NCI-H2196 (cell line): Measurements from ENCODE around the gene NUCB1.
"Not testable (repeated sequence)": the region's sequence is repeated elsewhere in the genome, so short reads cannot be mapped to it uniquely, and the experiment has no call there.

ENCODE experiments used
- DNase-seq: peaks from one replicate; lab custom pipeline; 2025; ENCODE audit not compliant: unreplicated experiment; lab: John Stamatoyannopoulos, UW

The NUCB1 gene

DNA sequence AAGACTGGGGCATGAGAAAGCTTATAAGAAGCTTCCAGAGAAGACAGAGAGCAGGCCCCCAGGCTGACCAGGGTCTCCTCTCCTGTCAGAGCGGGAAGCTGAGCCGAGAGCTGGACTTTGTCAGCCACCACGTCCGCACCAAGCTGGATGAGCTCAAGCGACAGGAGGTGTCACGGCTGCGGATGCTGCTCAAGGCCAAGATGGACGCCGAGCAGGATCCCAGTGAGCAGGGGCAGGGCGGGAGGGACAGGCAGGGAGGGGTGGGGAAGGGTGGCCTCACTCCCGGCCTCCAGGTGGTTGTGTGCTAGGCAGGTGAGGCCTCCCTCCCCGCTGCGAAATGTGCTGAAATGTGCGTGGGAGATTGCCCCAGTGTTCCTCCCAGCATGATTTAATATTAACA lies 5.6 kb downstream of the NUCB1 start:
- no peak for DNase-seq

DNA sequence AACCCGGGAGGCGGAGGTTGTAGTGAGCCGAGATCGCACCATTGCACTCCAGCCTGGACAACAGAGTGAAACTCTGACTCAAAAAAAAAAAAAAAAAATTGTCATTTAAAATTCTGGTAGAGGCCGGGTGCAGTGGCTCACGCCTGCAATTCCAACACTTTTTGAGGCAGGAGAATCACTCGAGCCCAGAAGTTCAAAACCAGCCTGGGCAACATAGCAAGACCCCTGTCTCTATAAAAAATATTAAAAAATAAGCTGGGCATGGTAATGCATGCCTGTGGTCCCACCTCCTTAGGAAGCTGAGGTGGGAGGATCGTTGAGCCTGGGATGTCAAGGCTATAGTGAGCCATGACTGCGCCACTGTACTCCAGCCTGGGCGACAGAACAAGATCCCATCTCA lies 6.2 kb downstream of the NUCB1 start:
- DNase-seq: no peak

DNA sequence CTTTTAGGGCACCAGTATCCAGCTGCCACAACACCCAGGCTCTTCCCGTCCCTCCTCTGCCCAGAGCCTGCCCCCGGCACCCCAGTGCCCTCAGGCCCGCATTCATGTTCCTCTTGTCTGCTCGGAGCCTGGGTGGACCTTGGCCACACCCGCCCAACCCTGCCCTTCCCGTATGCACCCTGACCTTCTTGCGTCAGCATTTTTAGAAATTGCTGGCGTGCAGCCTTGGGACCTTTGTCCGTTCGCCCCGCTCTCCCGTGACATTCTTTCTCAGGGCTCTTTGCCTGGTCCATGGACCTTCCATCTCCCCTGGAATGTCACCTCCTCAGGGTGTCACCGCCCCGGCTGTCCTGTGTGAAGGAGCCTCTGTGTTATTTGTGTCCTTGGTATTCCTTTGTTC lies 7.6 kb downstream of the NUCB1 start:
- DNase-seq: no peak

DNA sequence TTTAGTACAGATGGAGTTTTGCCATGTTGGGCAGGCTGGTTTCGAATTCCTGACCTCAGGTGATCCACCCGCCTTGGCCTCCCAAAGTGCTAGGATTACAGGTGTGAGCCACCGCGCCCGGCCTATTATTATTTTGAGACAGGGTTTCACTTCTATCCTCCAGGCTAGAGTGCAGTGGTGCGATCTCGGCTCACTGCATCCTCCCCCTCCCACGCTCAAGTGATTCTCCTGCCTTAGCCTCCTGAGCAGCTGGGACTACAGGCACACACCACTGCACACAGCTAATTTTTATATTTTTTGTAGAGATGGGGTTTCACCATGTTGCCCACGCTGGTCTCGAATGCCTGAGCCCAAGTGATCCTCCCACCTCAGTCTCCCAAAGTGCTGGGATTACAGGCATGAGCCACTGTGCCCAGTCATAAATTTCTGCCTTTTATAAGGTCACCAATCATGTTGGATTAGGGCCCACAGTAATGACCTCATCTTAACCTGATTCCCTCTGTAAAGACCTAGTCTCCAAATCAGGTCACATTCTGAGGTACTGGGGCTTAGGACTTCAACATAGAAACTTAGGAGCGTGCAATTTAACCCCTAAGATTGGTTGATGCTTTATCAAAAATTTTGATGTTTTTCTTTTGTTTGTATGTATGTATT lies 9.4 kb downstream of the NUCB1 start:
- DNase-seq: peak; percentile 17

DNA sequence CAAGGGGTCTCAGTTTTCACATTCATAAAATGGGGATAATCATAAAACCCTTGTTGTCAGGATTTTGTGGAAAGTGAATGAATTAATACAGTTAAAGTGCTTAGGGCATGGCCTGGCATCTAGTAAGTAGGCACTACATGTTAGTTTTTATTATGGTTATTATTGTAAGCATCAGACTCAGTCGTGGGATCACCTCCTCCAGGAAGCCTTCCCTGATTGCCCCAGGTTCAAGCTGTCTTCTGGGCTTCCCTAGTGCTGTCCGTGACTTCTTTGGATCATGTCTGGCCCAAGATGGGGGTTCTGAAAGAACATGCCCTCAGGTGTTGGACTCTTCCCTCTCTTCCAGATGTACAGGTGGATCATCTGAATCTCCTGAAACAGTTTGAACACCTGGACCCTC lies 10.7 kb downstream of the NUCB1 start:
- DNase-seq: no peak

DNA sequence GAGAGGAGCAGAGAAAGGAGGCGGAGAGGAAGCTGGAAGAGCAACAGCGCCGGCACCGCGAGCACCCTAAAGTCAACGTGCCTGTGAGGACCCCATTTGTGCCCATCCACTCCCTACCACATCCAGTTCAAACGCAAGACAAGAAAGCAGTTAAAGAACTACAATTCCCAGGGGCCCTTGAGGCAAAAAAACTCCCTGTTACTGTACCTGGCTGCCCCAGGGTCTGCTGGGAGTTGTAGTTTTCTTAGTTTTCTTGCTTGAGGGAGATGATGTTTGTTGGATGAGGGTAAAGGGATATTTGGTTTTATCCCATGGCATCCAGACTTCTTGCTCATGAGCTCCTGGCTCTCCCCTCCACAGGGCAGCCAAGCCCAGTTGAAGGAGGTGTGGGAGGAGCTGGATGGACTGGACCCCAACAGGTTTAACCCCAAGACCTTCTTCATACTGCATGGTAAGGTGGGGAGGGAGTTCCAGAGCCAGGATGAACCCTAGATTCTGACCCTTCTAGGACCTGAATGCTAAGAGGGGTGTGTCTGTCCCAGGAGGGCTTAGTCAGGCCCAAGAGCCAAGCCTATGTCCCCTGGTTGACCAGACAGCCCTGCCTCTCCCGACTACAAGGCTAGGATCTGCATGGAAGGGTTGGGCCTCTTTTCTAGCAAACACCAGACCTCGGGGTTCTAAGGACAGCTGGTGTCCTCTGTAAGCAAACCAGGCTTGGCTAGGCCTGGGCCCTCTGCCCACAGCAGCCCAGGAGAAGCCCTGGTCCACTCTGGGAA lies 13.2 kb downstream of the NUCB1 start:
- peak; percentile 52 for DNase-seq

DNA sequence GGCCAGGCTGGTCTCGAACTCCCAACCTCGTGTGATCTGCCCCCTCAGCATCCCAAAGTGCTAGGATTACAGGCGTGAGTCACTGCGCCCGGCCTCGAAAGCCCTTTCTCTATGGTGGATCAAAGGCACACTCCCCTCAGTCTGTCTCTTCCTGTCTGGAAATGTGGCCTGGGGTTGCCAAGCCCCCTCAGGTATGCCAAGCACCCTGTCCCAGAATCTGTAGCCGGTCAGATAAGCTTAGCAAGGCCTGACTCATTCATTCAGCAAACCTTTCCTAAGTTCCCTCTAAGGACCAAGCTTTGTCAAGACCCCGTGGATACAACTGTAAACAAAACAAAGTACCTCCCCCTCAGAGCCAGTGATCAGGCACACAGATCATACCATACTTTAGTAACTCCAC lies 14.1 kb downstream of the NUCB1 start:
- no peak for DNase-seq

DNA sequence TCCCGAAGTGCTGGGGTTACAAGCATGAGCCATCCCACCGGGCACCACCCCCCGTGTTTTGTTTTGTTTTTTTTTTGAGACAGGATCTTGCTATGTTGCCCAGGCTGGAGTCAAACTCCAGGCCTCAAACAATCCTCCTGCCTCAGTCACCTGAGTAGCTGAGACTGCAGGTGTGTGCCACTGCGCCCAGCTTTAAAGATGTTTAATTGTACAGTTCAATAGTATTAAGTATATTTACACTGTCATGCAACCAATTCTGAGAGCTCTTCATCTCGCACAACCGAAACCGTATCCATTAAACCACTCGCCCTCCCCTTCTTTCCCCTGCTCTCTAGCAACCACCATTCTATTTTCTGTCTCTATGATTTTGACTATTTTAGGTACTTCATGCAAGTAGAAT lies 15.6 kb downstream of the NUCB1 start:
- peak; percentile 77 for DNase-seq

DNA sequence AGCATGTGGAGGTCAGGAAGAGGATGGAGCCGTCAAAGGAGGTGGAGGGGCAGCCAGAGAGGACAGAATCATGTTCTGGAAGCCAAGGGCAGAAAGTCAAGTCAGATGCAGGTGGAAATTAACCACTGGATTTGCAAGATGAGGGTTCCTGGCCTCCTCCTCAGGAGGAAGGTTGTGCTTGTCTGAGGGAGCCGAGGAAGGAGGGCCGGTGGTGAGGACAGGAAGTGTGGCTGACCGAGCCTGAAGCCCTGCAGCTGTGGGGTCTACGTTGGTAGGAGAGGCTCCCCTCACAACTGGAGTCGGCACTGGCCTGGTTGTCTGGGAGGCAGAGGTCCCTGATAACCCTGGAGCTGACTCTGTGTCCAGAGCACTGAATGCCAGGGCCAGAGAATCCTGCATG lies 18.0 kb downstream of the NUCB1 start:
- DNase-seq: no peak

DNA sequence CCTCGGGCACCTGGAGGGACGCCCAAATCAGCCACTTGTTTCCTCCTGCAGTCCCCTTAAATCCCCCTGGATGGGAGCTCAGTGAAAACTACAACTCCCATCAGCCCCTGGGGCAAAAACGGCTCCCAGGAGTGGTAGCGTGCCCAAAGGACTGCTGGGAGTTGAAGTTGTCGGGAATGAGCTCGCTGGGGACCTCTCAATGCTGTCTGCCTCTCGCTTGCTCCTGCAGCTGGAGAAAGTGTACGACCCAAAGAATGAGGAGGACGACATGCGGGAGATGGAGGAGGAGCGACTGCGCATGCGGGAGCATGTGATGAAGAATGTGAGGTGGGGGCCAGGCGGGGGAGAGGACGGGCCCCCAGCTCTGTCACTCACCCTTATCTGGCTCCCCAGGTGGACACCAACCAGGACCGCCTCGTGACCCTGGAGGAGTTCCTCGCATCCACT lies 18.7 kb downstream of the NUCB1 start:
- DNase-seq: peak; percentile 36

DNA sequence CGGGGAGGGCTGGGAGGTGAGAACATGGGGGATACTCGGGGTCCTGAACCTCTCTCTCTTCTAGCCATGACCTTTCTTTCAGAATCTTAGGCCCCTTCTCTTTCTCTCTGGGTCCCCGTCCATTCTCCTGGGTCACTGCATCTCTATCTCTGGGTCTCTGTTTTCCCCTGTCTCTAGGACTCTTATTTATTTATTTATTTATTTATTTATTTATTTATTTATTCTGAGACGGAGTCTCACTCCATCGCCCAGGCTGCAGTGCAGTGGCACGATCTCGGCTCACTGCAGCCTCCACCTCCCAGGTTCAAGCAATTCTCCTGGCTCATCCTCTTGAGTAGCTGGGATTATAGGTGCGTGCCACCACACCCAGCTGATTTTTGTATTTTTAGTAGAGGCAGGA lies 19.2 kb downstream of the NUCB1 start:
- DNase-seq: not testable (repeated sequence)

DNA sequence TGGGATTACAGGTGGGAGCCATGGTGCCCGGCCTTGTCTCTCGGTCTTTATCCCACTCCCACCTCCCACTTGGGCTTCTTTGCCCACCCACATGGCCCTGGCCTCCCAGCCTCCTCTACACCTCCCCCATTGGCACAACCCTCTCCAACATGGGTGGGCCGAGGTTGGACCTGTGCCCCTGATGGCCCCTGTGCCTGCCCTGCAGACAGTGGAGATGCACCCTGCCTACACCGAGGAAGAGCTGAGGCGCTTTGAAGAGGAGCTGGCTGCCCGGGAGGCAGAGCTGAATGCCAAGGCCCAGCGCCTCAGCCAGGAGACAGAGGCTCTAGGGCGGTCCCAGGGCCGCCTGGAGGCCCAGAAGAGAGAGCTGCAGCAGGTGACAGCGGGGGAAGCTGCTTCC lies 20.8 kb downstream of the NUCB1 start:
- no peak for DNase-seq

DNA sequence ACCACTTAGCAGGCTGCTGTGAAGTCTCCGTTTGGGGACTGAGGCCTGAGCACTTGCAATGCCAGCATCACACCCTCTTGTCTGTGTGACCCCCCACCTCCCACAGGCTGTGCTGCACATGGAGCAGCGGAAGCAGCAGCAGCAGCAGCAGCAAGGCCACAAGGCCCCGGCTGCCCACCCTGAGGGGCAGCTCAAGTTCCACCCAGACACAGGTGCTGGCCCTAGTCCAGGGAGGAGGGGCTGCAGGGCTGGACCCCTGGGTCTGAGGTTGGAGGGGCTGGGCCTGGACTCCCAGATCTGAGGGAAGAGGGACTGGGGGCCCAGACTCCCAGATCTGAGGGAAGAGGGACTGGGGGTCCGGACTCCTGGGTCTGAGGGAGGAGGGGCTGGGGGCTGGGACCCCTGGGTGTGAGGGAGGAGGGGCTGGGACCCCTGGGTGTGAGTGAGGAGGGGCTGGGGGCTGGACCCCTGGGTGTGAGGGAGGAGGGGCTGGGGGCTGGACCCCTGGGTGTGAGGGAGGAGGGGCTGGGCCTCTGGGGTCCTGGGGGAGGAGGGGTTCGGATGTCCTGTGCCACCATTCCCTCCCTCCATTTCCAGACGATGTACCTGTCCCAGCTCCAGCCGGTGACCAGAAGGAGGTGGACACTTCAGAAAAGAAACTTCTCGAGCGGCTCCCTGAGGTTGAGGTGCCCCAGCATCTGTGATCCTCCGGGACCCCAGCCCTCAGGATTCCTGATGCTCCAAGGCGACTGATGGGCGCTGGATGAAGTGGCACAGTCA lies 21.8 kb downstream of the NUCB1 start:
- DNase-seq: no peak

DNA sequence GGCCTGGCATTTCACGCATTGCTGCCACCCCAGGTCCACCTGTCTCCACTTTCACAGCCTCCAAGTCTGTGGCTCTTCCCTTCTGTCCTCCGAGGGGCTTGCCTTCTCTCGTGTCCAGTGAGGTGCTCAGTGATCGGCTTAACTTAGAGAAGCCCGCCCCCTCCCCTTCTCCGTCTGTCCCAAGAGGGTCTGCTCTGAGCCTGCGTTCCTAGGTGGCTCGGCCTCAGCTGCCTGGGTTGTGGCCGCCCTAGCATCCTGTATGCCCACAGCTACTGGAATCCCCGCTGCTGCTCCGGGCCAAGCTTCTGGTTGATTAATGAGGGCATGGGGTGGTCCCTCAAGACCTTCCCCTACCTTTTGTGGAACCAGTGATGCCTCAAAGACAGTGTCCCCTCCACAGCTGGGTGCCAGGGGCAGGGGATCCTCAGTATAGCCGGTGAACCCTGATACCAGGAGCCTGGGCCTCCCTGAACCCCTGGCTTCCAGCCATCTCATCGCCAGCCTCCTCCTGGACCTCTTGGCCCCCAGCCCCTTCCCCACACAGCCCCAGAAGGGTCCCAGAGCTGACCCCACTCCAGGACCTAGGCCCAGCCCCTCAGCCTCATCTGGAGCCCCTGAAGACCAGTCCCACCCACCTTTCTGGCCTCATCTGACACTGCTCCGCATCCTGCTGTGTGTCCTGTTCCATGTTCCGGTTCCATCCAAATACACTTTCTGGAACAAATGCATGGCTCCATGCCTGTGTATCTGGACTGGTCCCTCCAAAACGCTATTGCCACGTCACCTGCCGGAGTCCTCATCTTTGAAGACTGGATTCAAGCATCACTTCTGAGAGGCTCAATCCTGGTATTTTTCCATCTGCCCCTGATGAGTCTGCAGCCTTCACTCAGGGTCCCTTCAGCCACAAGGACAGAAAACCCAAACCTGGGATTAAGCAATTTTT lies 22.7 kb downstream of the NUCB1 start:
- DNase-seq: no peak

DNA sequence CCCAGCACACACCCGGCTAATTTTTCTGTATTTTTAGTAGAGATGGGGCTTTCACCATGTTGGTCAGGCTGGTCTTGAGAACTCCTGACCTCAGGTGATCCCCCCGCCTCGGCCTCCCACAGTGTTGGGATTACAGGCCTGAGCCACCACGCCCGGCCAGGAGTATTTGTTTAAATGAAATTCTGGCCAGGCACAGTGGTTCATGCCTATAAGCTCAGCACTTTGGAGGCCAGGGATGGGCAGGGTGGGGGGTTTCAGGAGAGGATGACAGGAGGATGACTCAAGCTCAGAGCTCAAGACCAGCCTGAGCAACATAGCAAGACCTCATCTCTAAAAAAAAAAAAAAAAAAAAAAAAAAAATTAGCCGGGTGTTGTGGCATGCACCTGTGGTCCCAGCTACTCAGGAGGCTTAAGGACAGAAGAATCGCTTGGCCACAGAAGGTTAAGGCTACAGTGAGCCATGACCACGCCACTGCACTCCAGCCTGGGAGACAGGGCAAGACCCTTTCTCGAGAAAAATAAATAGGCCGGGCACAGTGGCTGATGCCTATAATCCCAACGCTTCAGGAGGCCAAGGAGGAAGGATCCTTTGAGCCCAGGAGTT lies 25.2 kb downstream of the NUCB1 start:
- no peak for DNase-seq

DNA sequence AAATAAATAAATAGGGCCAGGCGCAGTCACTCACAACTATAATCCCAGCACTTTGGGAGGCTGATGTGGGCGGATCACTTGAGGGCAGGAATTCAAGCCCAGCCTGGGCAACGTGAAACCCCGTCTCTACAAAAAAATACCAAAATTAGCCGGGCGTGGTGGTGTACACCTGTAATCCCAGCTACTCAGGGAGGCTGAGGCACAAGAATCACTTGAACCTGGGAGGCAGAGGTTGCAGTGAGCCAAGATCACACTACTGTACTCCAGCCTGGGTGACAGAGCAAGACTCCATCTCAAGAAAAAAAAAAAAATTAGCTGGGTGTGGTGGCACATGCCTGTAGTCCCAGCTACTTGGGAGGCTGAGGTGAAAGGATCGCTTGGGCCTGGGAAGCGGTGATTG lies 25.8 kb downstream of the NUCB1 start:
- not testable (repeated sequence) for DNase-seq

DNA sequence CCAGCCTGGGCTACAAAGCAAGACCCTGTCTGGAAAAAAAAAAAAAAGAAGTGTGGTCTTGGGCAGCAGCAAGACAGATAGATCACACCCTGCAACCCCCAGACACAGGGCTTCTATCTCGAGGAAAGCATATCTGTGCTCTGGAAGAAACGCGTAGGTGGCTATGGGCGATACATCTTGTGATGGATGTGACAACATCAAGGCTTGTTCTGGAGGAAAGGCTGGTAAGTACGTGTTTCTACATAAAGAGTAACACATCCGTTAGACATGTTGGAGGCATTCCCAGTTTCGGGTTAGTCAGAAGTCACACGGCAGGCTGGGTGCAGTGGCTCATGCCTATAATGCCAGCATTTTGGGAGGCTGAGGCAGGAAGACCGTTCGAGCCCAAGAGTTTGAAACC lies 26.8 kb downstream of the NUCB1 start:
- DNase-seq: peak; percentile 56

DNA sequence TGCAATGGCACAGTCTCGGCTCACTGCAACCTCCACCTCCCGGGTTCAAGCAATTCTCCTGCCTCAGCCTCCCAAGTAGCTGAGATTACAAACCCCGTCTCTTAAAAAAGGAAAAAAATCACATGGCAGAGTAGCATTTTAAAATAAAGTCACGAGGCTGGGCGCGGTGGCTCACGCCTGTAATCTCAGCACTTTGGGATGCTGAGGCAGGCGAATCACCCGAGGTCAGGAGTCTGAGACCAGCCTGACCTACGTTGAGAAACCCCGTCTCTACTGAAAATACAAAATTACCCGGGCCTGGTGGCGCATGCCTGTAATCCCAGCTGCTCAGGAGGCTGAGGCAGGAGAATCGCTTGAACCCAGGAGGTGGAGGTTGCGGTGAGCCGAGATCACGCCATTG lies 27.6 kb downstream of the NUCB1 start:
- not testable (repeated sequence) for DNase-seq

DNA sequence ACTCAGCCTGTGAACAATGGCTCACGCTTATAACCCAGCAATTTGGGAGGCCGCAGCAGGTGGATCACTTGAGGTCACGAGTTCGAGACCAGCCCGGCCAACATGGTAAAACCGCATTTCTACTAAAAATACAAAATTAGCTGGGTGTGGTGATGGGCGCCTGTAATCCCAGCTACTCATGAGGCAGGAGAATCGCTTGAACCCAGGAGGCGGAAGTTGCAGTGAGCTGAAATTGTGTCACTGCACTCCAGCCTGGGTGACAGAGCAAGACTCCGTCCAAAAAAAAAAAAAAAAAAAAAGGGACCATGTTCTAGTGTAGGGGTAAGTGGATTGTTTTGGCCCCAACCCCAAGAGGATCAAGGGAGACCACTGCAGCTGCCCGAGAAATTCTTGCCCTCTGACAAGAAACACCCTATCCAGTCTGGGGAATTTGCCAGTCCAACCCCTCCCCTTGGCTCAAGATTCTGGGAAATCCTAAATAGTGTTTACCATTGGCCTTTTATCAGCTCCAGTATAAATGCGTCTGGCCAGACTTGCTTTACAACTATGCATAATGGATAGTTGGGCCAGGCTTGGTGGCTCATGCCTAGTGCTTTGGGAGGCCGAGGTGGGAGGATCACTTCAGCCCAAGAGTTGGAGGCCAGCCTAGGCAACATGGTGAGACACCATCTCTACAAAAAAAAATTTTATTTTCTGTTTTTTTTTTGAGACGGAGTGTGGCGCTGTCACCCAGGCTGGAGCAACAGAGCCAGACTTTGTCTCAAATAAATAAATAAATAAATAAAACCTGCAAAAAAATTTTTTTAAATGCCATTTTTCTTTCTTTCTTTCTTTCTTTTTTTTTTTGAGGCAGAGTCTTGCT lies 28.3 kb downstream of the NUCB1 start:
- peak; percentile 41 for DNase-seq
